Measurements from ENCODE around the gene BCAS3.

DNA sequence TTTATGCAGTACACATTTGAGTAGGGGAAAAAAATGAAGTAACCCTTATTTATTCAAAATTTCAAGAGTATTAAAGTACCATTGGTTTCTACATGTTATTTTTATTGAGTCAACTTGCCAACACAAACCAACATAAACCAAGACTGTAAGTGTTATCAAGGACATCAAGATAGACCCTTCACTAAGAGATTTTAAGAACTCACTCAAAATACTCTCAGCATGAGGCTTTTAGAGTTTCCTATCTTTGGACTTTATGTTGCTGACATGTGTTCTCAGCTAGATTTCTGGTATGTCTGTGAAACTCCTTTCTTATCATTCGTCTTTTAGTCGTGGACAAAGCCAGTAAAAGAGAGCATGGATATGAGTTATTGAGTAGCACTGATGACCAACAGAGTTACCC lies 509.4 kb downstream of the BCAS3 start:
- no peak for TF ChIP-seq POLR2A (IDR thresholded peaks at IDR 0.05; ENCODE audit: low read depth, low read length)
- no peak for TF ChIP-seq POLR2AphosphoS5 (IDR thresholded peaks at IDR 0.05; ENCODE audit: low read depth, low read length)
- no peak for TF ChIP-seq TAF1 (IDR thresholded peaks at IDR 0.05; ENCODE audit: borderline replicate concordance, low read depth, low read length)
